ENCODE results near the gene CDK13.

GRCh38 chr7:39927018-39927417 lies 23.0 kb upstream of the CDK13 start:
- TF ChIP-seq CTCF (IDR thresholded peaks at IDR 0.05; ENCODE audit: low read length) (no peak), EZH2 (optimal IDR thresholded peaks at IDR 0.05; ENCODE audit: low read depth, low read length) (no peak), EZH2phosphoT487 (IDR thresholded peaks at IDR 0.05; ENCODE audit: low read length) (no peak)
